Inflammatory macrophage (primary cell): Measurements from ENCODE around the gene LRRC2.
A peak's percentile ranks its signal among the peaks of the same experiment; 100 is the strongest.

Source experiments
- DNase-seq, 2 donors: peaks; one replicate each; pipeline ENCODE4 v3.0.0-alpha.2; 2020 to 2022

The LRRC2 gene

GRCh38 chr3:46472736-46473135, 93.4 kb downstream of the LRRC2 start:
- DNase-seq = no peak

DNA sequence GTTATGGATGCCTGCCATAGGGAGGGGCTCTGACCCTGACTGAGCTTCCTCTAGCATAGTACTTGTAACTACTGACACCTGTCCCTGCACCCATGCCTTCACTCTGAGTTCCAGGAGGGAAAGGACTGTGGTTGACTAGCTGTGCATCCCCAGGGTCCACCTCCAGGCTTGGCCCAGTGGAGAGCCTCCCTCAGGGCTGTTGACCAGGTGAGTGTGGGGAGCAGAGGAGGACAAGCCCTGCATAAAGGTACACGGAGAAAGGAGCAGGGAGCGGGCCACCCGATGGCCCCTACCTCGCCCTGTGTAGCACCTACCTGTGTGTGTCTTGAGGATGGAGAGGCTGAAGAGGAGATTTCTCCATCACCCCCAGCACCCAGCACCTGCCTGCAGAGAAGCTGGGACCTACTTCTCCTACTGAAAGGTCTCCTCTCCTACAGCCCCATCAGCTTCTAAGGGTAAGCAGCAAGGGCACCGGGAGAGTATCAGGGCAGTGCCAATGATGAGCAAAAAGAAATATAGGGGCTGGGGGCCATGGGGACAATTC, 94.7 kb downstream of the LRRC2 start:
- no peak for DNase-seq

- DNase-seq = no peak
Observed at GRCh38 chr3:46470831-46471230, 95.3 kb downstream of the LRRC2 start.

GRCh38 chr3:46469680-46470357, 96.3 kb downstream of the LRRC2 start:
- peak; percentile 46 to 53 for DNase-seq

DNA sequence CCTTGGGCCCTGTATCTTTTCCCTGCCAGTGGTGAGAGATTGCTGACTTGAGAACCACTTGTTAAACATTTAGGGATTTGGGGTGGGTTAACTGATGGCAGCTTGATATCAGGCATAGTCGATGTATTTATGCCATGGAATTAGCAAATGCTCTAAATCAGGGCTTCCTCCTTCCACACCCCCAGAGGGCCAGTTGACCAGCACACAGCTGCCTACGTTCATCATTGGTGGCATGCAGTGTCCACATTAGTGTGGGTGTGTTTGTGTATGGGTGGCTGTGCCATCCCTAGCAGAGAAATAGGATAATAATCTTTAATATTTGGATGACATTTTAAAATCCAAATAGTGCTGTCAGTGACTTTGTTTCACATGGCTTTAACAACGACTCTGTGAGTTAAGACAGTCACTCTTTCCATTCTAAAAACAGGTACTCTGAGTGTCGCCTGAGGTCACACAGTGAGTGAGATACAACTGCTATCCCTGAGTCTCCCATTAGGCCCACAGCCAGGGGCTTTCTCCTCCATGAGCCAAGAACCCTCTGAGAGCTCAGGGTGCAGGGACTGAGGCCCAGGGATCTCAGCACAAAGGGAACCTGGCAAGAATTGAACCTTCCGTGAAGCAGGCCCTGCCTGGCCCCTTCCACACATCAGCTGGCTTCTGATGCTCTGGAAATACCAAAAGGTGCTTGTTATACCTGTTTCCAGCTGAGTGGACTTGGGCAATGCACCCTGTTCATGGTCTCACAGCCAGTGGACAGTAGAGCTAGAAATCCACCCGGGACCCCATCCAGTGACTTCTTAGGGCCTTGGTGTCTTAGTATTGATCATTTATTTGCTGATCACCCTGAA, 97.1 kb downstream of the LRRC2 start:
- peak; percentile 28 to 54 for DNase-seq

GRCh38 chr3:46467562-46467961, 98.5 kb downstream of the LRRC2 start:
- no peak for DNase-seq

DNA sequence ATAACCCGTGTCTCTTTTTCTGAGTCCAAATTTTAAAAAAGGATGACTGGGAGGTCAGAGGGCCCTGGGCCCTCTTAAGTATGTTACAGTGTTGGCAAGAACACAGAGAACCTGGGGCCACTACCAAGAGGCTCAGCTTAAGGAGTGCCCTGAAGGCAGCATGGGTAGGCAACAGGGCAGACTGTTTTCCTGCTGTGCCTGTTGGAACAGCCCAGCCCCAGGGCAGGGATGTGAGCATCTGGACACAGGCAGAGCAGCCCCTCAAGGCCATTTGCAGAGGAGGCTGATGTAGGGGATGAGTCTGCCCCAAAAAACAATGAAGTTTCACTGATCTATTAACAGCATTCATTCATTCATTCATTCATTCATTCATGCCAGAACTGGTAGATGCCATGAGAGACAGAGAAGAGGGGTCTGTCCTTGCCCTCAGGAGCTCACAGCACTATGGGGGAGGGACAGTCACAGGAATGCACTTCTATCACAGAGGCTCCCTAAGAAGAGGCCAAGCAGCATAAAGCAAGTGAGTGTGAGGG, 99.2 kb downstream of the LRRC2 start:
- DNase-seq = no peak

GRCh38 chr3:46466273-46466672, 99.8 kb downstream of the LRRC2 start:
- no peak for DNase-seq
